HG03064 (cell line): ENCODE data around the gene LMAN2L.

ENCODE experiments used
- ATAC-seq: cut with Tn5 transposase; IDR thresholded peaks from one replicate; pipeline ENCODE4 v1.9.1; 2021; ENCODE audit warnings: low read depth; ENCODE audit not compliant: unreplicated experiment

The LMAN2L gene, protein sequence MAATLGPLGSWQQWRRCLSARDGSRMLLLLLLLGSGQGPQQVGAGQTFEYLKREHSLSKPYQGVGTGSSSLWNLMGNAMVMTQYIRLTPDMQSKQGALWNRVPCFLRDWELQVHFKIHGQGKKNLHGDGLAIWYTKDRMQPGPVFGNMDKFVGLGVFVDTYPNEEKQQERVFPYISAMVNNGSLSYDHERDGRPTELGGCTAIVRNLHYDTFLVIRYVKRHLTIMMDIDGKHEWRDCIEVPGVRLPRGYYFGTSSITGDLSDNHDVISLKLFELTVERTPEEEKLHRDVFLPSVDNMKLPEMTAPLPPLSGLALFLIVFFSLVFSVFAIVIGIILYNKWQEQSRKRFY

DNA sequence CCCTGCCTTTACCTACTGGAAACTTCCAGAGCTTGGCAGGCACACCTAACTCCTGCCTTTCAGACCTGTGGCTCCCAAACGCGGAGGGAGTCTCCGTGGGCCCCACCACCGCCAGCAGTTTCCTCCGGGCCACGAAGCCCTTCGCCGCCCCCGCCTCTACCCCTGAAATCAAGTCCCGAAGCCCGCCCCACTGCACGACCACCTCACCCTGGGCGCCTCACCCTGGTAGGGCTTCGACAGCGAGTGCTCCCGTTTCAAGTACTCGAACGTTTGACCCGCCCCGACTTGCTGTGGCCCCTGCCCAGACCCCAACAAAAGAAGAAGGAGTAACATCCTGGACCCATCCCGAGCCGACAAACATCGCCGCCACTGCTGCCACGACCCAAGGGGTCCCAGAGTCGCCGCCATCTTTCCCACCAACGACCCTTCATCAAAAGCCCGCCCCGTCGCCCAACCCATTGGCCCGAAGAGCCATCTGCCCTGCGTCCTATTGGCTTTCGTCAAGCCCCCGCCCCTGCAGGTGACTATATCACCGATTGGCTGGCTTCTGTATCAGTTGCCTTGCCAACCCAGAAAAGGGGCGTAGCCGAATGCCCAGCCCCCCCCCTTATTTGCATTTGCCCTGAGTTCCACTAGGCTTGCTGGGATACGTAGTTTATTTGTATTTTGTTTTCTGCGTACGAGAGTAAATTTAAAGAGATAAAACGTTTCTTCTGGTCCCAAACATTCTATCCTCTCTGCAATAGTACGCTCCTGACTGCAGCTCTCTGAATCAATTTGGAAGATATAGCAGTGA, at the start of gene LMAN2L:
Gene LMAN2L, minus strand, starts transcription at position 432 of the 796 bp plus-strand sequence. Its CDS starts 24 bp downstream, at position 408.
- ATAC-seq: peak; percentile 96

- no peak for ATAC-seq
Measured at GRCh38 chr2:96789245-96789617, 49.4 kb upstream of the LMAN2L start.

DNA sequence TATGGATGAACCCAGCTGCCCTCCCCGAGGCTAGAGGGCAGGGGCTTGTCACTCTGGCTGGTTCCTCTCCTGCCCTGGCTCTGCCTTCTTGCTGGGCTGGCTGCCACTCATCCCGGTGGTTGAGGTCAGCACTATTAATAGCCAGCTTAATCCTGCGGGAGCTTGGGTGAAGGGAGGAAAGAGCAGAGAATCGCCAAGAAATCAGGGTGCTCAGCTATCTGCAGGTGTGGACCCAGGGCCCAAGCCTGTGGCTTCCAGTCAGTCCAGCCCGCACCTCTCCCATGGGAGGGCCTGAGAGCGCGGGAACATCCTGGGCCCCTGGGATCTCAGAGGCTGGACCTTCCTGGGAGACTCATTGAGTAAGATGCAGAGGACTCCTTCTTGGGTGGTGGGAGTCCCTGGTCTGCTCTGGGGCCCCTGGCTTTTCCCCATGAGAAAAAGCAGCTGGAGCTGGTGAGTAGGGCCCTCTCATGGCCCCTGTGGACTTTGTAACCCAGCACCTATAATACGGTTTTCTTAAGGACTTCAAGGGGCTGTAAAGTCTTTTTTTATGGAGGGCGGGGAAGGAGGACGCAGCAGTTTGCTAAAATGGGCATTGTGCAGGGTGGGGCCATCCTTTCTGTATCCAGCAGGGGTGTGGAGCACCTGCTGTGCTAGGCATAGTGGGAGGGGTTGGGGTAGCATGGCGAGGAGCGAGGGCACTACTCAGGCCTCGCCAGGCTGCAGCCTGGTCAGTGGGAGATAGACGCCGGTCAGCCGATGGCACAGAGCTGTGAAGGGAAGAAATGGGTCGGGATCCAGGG, 48.8 kb upstream of the LMAN2L start:
- ATAC-seq: no peak

DNA sequence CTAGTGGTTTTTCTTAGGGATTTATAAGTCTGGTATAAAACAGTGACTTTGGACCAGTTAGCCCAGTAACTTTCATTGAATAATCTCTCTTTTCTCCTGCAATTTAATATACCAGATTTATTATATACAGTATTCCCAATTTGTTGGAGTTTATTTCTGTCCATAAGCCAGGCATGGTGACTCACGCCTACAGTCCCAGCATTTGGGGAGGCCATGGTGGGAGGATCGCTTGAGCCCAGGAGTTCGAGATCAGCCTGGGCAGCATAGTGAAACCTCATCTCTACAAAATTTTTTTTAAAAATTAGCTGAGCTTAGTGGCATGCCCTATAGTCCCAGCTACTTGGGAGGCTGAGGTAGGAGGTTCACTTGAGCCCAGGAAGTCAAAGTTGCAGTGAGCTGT, 47.5 kb upstream of the LMAN2L start:
- ATAC-seq: no peak

DNA sequence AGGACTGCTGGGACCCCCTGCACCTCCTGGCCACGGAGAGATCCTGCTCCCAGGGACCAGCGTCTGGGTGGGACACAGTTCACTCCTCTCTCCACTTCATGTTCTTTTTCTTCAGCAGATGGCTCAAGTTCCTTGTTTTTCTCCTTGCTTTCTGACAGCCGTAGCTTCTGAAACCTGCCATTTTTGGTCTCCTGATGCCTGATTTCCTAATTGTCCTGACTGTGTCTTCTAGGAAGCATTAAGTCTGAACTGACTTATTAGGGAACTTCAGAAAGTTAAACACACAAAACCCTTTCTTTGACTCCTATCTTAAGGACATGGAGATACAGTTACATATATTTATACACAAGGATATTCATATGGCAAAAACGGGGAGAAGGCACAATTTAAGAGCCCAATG, 43.5 kb upstream of the LMAN2L start:
- no peak for ATAC-seq

GRCh38 chr2:96775160-96775559, 35.3 kb upstream of the LMAN2L start:
- ATAC-seq: no peak

GRCh38 chr2:96773922-96774321, 34.1 kb upstream of the LMAN2L start:
- ATAC-seq: no peak

GRCh38 chr2:96772903-96773671, 33.2 kb upstream of the LMAN2L start:
- ATAC-seq: peak; percentile 49

DNA sequence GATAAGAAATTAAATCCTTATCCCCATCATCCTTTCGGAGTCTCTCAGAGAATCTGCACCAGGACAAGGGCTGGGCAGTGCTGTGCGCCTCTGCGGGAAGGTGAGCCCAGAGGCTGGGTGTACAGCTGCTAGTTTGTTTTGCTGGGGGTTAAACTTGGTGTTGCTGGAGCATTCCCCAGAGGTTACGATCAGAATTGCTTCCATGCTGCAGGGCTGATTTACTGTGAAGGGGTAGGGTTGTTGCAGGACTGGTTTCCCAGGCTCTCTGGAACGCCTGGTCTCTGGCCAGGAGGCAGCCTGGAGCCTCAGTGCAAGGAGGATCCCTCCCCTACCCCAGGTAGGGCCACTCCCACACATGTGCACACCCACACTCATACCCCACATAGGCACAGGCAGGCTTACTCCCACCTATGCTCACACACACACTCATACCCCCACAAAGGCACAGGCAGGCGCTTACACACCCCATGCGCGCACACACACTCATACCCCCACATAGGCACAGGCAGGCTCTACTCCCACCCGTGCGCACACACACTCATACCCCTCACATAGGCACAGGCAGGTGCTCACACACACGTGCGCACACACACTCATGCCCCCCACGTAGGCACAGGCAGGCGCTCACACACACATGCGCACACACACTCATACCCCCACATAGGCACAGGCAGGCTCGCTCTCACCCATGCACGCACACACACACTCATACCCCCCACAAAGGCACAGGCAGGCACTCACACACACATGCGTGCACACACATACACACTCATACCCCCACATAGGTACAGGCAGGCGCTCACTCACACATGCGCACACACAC, 32.1 kb upstream of the LMAN2L start:
- no peak for ATAC-seq

DNA sequence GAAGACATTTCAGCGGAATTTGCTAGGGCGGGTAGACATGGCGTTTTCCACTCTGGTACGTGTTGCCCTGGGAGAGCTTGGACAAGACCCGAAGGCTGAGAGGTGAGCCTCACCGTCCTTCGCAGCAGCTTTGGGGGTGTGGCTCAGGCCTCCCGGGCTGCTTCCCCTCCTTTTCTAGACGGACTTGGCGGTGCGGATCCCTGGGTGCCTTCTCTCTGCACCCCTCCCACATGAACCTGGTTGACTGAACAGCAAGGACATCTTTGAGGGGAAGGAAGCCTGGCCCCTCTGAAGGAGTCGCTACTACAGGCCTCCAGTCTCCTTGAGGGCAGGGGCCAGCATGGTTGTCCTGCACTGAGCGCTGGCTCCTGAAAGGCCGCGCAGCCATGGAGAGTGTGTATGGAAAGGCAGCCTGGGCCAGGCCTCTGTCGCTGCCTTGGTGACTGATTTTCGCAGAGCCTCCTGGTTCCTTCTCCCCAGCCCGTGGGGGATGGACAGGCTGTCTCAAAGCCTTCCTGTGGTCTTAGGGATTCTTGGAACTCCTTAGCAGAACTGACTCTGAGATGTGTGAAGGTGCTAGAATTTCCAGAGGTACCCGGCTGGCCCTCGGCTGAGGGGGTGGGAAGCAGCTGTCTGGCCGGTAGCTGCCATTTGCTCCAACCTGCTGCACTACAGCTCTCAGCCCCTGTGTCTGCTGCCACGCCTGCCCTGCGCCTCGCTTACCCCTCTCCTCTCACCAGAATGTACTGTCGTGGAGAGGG, 30.8 kb upstream of the LMAN2L start:
- ATAC-seq: no peak

GRCh38 chr2:96769814-96770213, 29.9 kb upstream of the LMAN2L start:
- ATAC-seq: no peak

GRCh38 chr2:96768083-96768561, 28.3 kb upstream of the LMAN2L start:
- ATAC-seq: no peak

GRCh38 chr2:96767135-96767871, 27.4 kb upstream of the LMAN2L start:
- ATAC-seq: no peak

DNA sequence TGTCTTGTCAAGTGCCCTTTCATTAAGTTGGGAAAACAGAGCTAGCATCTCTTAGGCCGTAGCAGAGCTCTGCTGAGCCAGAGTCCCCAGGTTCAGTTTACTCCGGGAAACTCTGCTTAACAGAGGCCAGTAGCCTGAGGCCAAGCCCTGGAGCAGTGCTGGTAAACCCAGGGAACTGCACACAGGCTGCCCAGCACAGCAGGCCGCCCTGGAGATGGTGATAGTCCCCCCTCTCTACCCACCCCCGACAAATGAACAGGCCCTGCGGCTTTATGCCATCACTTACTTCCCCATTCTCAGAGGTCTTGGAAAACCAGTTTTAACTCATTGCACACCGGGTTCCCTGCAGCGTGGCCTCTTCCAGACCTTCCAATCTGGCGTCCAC, 24.4 kb upstream of the LMAN2L start:
- ATAC-seq: no peak

GRCh38 chr2:96763511-96764252, 23.8 kb upstream of the LMAN2L start:
- no peak for ATAC-seq

- no peak for ATAC-seq
Measured at GRCh38 chr2:96762529-96763311, 22.9 kb upstream of the LMAN2L start.
